ENCODE measurements around the gene CTSH.

GRCh38 chr15:78909160-78909695, 35.6 kb downstream of the CTSH start:
- TF ChIP-seq CTCF (optimal IDR thresholded peaks at IDR 0.05 in 1 of 3, IDR thresholded peaks at IDR 0.05 in 1 of 3, conservative IDR thresholded peaks at IDR 0.05 in 1 of 3; ENCODE audit: extremely low read depth in 1 of 3, insufficient read depth in 2 of 3, low read length in 3 of 3) (no peak), EZH2 (IDR thresholded peaks at IDR 0.05; ENCODE audit: low read length) (no peak)

Measured in keratinocyte (primary cell).